ENCODE data around the gene FGF11.

Gene FGF11

GRCh38 chr17:7403727-7403976, 35.7 kb upstream of the FGF11 start:
- TF ChIP-seq CTCF (IDR thresholded peaks at IDR 0.05) = no peak
- H3K27ac ChIP-seq = peak overlapping the region; percentile 72
- H3K9me3 ChIP-seq = no peaks in the 10 kb centered on the region

GRCh38 chr17:7403977-7404736, 35.2 kb upstream of the FGF11 start, which contains the start of gene TMEM256:
TSS of gene TMEM256 (minus strand) at chr17:7404097. CDS start at chr17:7404084, 13 bp downstream.
- Histone ChIP-seq H3K27me3 (peaks cover 49% of the 10 kb centered on the region), H3K4me1 (ENCODE audit: control insufficient read depth in 1 of 2, insufficient read depth in 1 of 2, low read depth in 1 of 2, low read length in 1 of 2) (peaks cover 14 to 30% of the 10 kb centered on the region in 2 experiments), H3K4me3 (ENCODE audit: low read depth in 1 of 2, low read length in 1 of 2) (peak within 1 kb of the TSS; percentile 65 to 71), H3K9me3 (no peaks in the 10 kb centered on the region), H3K36me3 (no peaks in the 10 kb centered on the region), H3K27ac (peak within 1 kb of the TSS; percentile 72)
- peak; percentile 84 for TF ChIP-seq CTCF (IDR thresholded peaks at IDR 0.05)

More at GRCh38 chr17:7403727-7403976, 35.7 kb upstream of the FGF11 start:
- peaks cover 14 to 30% of the 10 kb centered on the region in 2 experiments for H3K4me1 ChIP-seq (ENCODE audit: control insufficient read depth in 1 of 2, insufficient read depth in 1 of 2, low read depth in 1 of 2, low read length in 1 of 2)
- H3K36me3 ChIP-seq = no peaks in the 10 kb centered on the region
- H3K4me3 ChIP-seq (ENCODE audit: low read depth in 1 of 2, low read length in 1 of 2) = peak overlapping the region; percentile 65 to 71
- H3K27me3 ChIP-seq = peaks cover 44% of the 10 kb centered on the region

- no peaks in the 10 kb centered on the region for H3K36me3 ChIP-seq
- H3K27me3 ChIP-seq = peaks cover 56% of the 10 kb centered on the region
- peaks cover 14 to 30% of the 10 kb centered on the region in 2 experiments for H3K4me1 ChIP-seq (ENCODE audit: control insufficient read depth in 1 of 2, insufficient read depth in 1 of 2, low read depth in 1 of 2, low read length in 1 of 2)
- peak overlapping the region; percentile 72 for H3K27ac ChIP-seq
- no peaks in the 10 kb centered on the region for H3K9me3 ChIP-seq
- TF ChIP-seq CTCF (IDR thresholded peaks at IDR 0.05) = no peak
- peak overlapping the region; percentile 65 to 71 for H3K4me3 ChIP-seq (ENCODE audit: low read depth in 1 of 2, low read length in 1 of 2)
Measured at GRCh38 chr17:7404737-7405349, 34.5 kb upstream of the FGF11 start.

- Histone ChIP-seq H3K4me1 (ENCODE audit: control insufficient read depth in 1 of 2, insufficient read depth in 1 of 2, low read depth in 1 of 2, low read length in 1 of 2) (peaks cover 14 to 30% of the 10 kb centered on the region in 2 experiments), H3K27ac (no peak overlapping the region)
Measured at GRCh38 chr17:7405350-7406234, 33.7 kb upstream of the FGF11 start.

More at GRCh38 chr17:7405350-7406234, 33.7 kb upstream of the FGF11 start:
- peaks cover 62% of the 10 kb centered on the region for H3K27me3 ChIP-seq
- TF ChIP-seq CTCF (IDR thresholded peaks at IDR 0.05) = no peak
- peak overlapping the region in 1 of 2 experiments; percentile 65 for H3K4me3 ChIP-seq (ENCODE audit: low read depth in 1 of 2, low read length in 1 of 2)
- H3K9me3 ChIP-seq = no peaks in the 10 kb centered on the region
- H3K36me3 ChIP-seq = no peaks in the 10 kb centered on the region
